IMR-90 (cell line): ENCODE results near the gene IL18RAP. TPM values are rescaled to one million over a fixed set of nuclear protein-coding genes. Genes with fewer than 3 reads are reported as not detected.

Experiments
- ATAC-seq: fragments of 200-7000 bp; cut with Tn5 transposase; 2 replicates; pipeline ENCODE4 v1.9.1; 2020; ENCODE audit warnings: low read depth, mild to moderate bottlenecking, moderate library complexity
- BruUV-seq: library from RNA; stranded (reverse); fragments of 400-500 nt; replicated peaks from 2 replicates; lab custom pipeline; 2021; lab: Mats Ljungman, UMichigan
- CTCF ChIA-PET: fragments of 300-600 bp; formaldehyde crosslinking; extraction: SDS; loops from one replicate; lab custom pipeline; 2021; ENCODE audit warnings: antibody characterized with exemption; lab: Yijun Ruan, JAX
- POLR2A ChIA-PET: fragments of 300-600 bp; sonication (Branson Sonifier 250); formaldehyde crosslinking; loops from one replicate; lab custom pipeline; 2022; ENCODE audit warnings: antibody characterized with exemption; ENCODE audit not compliant: unreplicated experiment; lab: Charles Lee
- DNase-seq: peaks from one replicate; pipeline ENCODE4 v3.0.0; 2013
- H2AFZ ChIP-seq: replicated peaks from 2 replicates; pipeline ENCODE3; 2013; ENCODE audit warnings: low read length, mild to moderate bottlenecking; ENCODE audit not compliant: poor library complexity
- H2AK5ac ChIP-seq: 2 replicates; pipeline ENCODE4 v1.6.1; 2013; ENCODE audit warnings: low read depth, low read length, inconsistent platforms
- H2AK9ac ChIP-seq: replicated peaks from 2 replicates; pipeline ENCODE3; 2013; ENCODE audit warnings: mild to moderate bottlenecking, low read depth, low read length, moderate library complexity; ENCODE audit not compliant: poor library complexity
- H2BK120ac ChIP-seq: 2 replicates; pipeline ENCODE4 v1.6.1; 2013; ENCODE audit warnings: low read depth, low read length, inconsistent platforms
- H2BK15ac ChIP-seq: 3 replicates; pipeline ENCODE4 v1.6.1; 2013; ENCODE audit warnings: low read depth, low read length, inconsistent platforms
- H2BK20ac ChIP-seq: 2 replicates; pipeline ENCODE4 v1.6.1; 2013; ENCODE audit warnings: low read depth, mild to moderate bottlenecking, inconsistent platforms, low read length, moderate library complexity
- H2BK5ac ChIP-seq: 2 replicates; pipeline ENCODE4 v1.6.1; 2013; ENCODE audit warnings: mild to moderate bottlenecking, low read depth, low read length, inconsistent platforms; ENCODE audit not compliant: poor library complexity, severe bottlenecking
- H3K14ac ChIP-seq: replicated peaks from 2 replicates; pipeline ENCODE4 v1.6.1; 2013; ENCODE audit warnings: low read depth, low read length, inconsistent platforms
- H3K18ac ChIP-seq: 2 replicates; pipeline ENCODE4 v1.6.1; 2013; ENCODE audit warnings: low read depth, low read length, control low read depth
- H3K23ac ChIP-seq: 2 replicates; pipeline ENCODE4 v1.6.1; 2013; ENCODE audit warnings: low read depth, low read length, inconsistent platforms
- H3K27ac ChIP-seq: 2 replicates; pipeline ENCODE4 v1.5.1; 2013; ENCODE audit warnings: mild to moderate bottlenecking, control low read depth, low read length; ENCODE audit not compliant: insufficient read depth
- H3K27me3 ChIP-seq: 2 replicates; pipeline ENCODE4 v1.6.1; 2013; ENCODE audit warnings: low read length; ENCODE audit not compliant: control insufficient read depth, insufficient read depth
- H3K36me3 ChIP-seq: 2 replicates; pipeline ENCODE4 v1.6.1; 2013; ENCODE audit warnings: low read length, mixed read lengths; ENCODE audit not compliant: control insufficient read depth, insufficient read depth
- H3K4ac ChIP-seq: 2 replicates; pipeline ENCODE4 v1.6.1; 2013; ENCODE audit warnings: low read depth, low read length, inconsistent platforms
- H3K4me1 ChIP-seq: 2 replicates; pipeline ENCODE4 v1.6.1; 2013; ENCODE audit warnings: low read length, mixed read lengths; ENCODE audit not compliant: control insufficient read depth, insufficient read depth
- H3K4me2 ChIP-seq: 2 replicates; pipeline ENCODE4 v1.6.1; 2013; ENCODE audit warnings: low read depth, mild to moderate bottlenecking, control low read depth, low read length, moderate library complexity
- H3K4me3 ChIP-seq: 2 replicates; pipeline ENCODE4 v1.5.1; 2013; ENCODE audit warnings: low read depth, mild to moderate bottlenecking, control low read depth, low read length, moderate library complexity; ENCODE audit not compliant: insufficient read depth
- H3K56ac ChIP-seq: 2 replicates; pipeline ENCODE4 v1.6.1; 2013; ENCODE audit warnings: low read length, inconsistent platforms; ENCODE audit not compliant: insufficient read depth; ENCODE audit errors: extremely low read depth
- H3K79me1 ChIP-seq, 2 experiments: 2 replicates each; pipeline ENCODE4 v1.6.1; 2013; ENCODE audit warnings: low read length in 2 of 2, inconsistent platforms in 1 of 2, low read depth in 1 of 2
- H3K9ac ChIP-seq: 2 replicates; pipeline ENCODE4 v1.6.1; 2013; ENCODE audit warnings: low read depth, low read length, control low read depth
- H3K9me1 ChIP-seq: 2 replicates; pipeline ENCODE4 v1.6.1; 2013; ENCODE audit warnings: low read length, inconsistent platforms; ENCODE audit not compliant: insufficient read depth
- H3K9me3 ChIP-seq: 2 replicates; pipeline ENCODE4 v1.6.1; 2013; ENCODE audit warnings: low read length; ENCODE audit not compliant: control insufficient read depth, insufficient read depth
- H4K20me1 ChIP-seq: 2 replicates; pipeline ENCODE4 v1.6.1; 2013; ENCODE audit warnings: low read length, inconsistent platforms; ENCODE audit not compliant: insufficient read depth
- H4K5ac ChIP-seq: 2 replicates; pipeline ENCODE4 v1.6.1; 2013; ENCODE audit warnings: mild to moderate bottlenecking, low read depth, low read length, control low read depth
- H4K8ac ChIP-seq, 2 experiments: 2 replicates each; pipeline ENCODE4 v1.6.1; 2013; ENCODE audit warnings: low read depth in 2 of 2, low read length in 2 of 2, control low read depth in 1 of 2, inconsistent platforms in 1 of 2
- H4K91ac ChIP-seq: 2 replicates; pipeline ENCODE4 v1.6.1; 2013; ENCODE audit warnings: low read depth, low read length, inconsistent platforms; ENCODE audit not compliant: insufficient read depth
- BHLHE40 ChIP-seq: fragments of 150-350 bp; IDR thresholded peaks from 2 replicates; pipeline ENCODE4 v1.6.1; 2016; ENCODE audit warnings: mild to moderate bottlenecking, low read depth, low read length
- CEBPB ChIP-seq: IDR thresholded peaks from 2 replicates; pipeline ENCODE4 v1.6.1; 2012; ENCODE audit warnings: low read depth, low read length, improper control_type of control experiment
- CHD1 ChIP-seq: IDR thresholded peaks from 2 replicates; pipeline ENCODE4 v1.6.1; 2012; ENCODE audit warnings: low read depth, low read length, improper control_type of control experiment
- FOS ChIP-seq: fragments of 150-350 bp; IDR thresholded peaks from 2 replicates; pipeline ENCODE4 v1.6.1; 2016; ENCODE audit warnings: low read depth, low read length
- MAFK ChIP-seq: IDR thresholded peaks from 2 replicates; pipeline ENCODE4 v1.6.1; 2012; ENCODE audit warnings: low read depth, low read length, improper control_type of control experiment
- MAZ ChIP-seq: IDR thresholded peaks from 2 replicates; pipeline ENCODE4 v1.6.1; 2012; ENCODE audit warnings: low read depth, mild to moderate bottlenecking, low read length, improper control_type of control experiment, moderate library complexity, borderline replicate concordance
- MXI1 ChIP-seq: IDR thresholded peaks from 2 replicates; pipeline ENCODE4 v1.6.1; 2012; ENCODE audit warnings: low read depth, mild to moderate bottlenecking, low read length, moderate library complexity, borderline replicate concordance
- NFE2L2 ChIP-seq: fragments of 150-350 bp; IDR thresholded peaks from 2 replicates; pipeline ENCODE4 v1.6.1; 2016; ENCODE audit warnings: low read depth, mild to moderate bottlenecking, low read length
- POLR2A ChIP-seq: IDR thresholded peaks from 2 replicates; pipeline ENCODE4 v1.6.1; 2012; ENCODE audit warnings: mild to moderate bottlenecking, low read depth, low read length
- RAD21 ChIP-seq: IDR thresholded peaks from 2 replicates; pipeline ENCODE4 v1.6.1; 2012; ENCODE audit warnings: low read length, improper control_type of control experiment
- RCOR1 ChIP-seq: IDR thresholded peaks from 2 replicates; pipeline ENCODE4 v1.6.1; 2012; ENCODE audit warnings: mild to moderate bottlenecking, low read length, improper control_type of control experiment; ENCODE audit not compliant: insufficient replicate concordance
- RFX5 ChIP-seq: IDR thresholded peaks from 2 replicates; pipeline ENCODE4 v1.8.0; 2012; ENCODE audit warnings: low read depth, mild to moderate bottlenecking, low read length, moderate library complexity
- SMC3 ChIP-seq: fragments of 150-350 bp; IDR thresholded peaks from 2 replicates; pipeline ENCODE4 v1.6.1; 2016; ENCODE audit warnings: low read depth, mild to moderate bottlenecking, antibody characterized with exemption, low read length, moderate library complexity
- WGBS, 2 experiments: methylation state at CpG; one replicate each; pipeline versions ENCODE4 v1.1.5 to v1.1.7; 2013; ENCODE audit warnings: missing lambda C conversion rate in 2 of 2; ENCODE audit not compliant: insufficient read length in 1 of 2; ENCODE audit errors: extremely low coverage in 2 of 2; 5-methylcytosine and 5-hydroxymethylcytosine counted together
- dilution Hi-C: fragments of 300-500 bp; cut with HindIII; formaldehyde crosslinking; loops from one replicate; pipeline ENCODE4 v1.14.3; 2018; ENCODE audit warnings: low sequenced_read_pairs; ENCODE audit not compliant: unreplicated experiment
- in situ Hi-C: fragments of 300-500 bp; cut with MboI; formaldehyde crosslinking; loops from 3 replicates; pipeline ENCODE4 v1.14.3; 2019; ENCODE audit warnings: low sequenced_read_pairs, inconsistent platforms, mixed read lengths
- intact Hi-C: fragments of 100-400 bp; cut with micrococcal nuclease; formaldehyde crosslinking; loops from 2 replicates; pipeline ENCODE4 v1.10.0; 2022
- polyA plus RNA-seq, 3 experiments: library from polyadenylated mRNA; depleted of rRNA; stranded (reverse); fragments of >200 nt; gene quantifications; 2 replicates each; pipeline ENCODE4 v1.2.3, GENCODE V29; 2012; ENCODE audit warnings: low replicate concordance in 1 of 3
- total RNA-seq: library from RNA; depleted of rRNA; stranded (reverse); fragments of >200 nt; gene quantifications from 2 replicates; pipeline ENCODE4 v1.2.3, GENCODE V29; 2012
- TF ChIP-seq, protein P1 (sequence below): fragments of 150-350 bp; IDR thresholded peaks from 2 replicates; pipeline ENCODE4 v1.6.1; 2016; ENCODE audit warnings: low read depth, mild to moderate bottlenecking, low read length, moderate library complexity, borderline replicate concordance
- TF ChIP-seq, protein P2 (sequence below): fragments of 150-350 bp; IDR thresholded peaks from 2 replicates; pipeline ENCODE4 v1.6.1; 2017; ENCODE audit warnings: mild to moderate bottlenecking, antibody characterized with exemption, low read length, low read depth
- TF ChIP-seq, protein P3 (sequence below): conservative IDR thresholded peaks from 2 replicates; pipeline ENCODE4 v1.5.1; 2012; ENCODE audit warnings: mild to moderate bottlenecking, low read depth, low read length, improper control_type of control experiment

IL18RAP gene
- total and polyA plus RNA-seq, 2 of the 4 experiments (the other 2 are of a cell fraction), result not detected

DNA sequence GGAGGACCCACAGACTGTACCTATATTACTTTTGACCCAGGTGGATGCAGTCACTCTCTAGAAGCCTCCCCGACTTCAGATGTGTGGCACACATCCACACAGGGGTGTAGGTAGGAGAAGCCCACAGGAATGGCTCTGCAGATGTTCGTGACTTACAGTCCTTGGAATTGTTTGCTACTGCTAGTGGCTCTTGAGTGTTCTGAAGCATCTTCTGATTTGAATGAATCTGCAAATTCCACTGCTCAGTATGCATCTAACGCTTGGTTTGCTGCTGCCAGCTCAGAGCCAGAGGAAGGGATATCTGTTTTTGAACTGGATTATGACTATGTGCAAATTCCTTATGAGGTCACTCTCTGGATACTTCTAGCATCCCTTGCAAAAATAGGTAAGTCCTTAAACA lies 50.7 kb downstream of the IL18RAP start:
- Histone ChIP-seq H3K79me1 (no peaks in the 10 kb centered on the region), H3K14ac (no peak overlapping the region), H3K36me3 (no peaks in the 10 kb centered on the region), H3K9me3 (no peaks in the 10 kb centered on the region; the same call in 1 of the 2 replicates), H3K9me1 (no peaks in the 10 kb centered on the region), H4K20me1 (no peaks in the 10 kb centered on the region), H4K91ac (no peak overlapping the region), H3K27ac (no peak overlapping the region), H4K8ac (no peak overlapping the region), H2AFZ (no peak overlapping the region), H3K27me3 (peaks cover 14% of the 10 kb centered on the region), H2BK20ac (no peak overlapping the region), H3K9ac (no peak overlapping the region), H2AK9ac (no peak overlapping the region), H2BK15ac (no peak overlapping the region), H3K18ac (no peak overlapping the region), H2BK120ac (no peak overlapping the region), H3K23ac (no peak overlapping the region), H4K5ac (no peak overlapping the region), H2AK5ac (no peak overlapping the region), H3K4me2 (no peak overlapping the region), H3K4me3 (no peak overlapping the region), H3K4ac (no peak overlapping the region), H3K56ac (no peak overlapping the region), H2BK5ac (no peak overlapping the region), H3K4me1 (no peaks in the 10 kb centered on the region)
- ChIA-PET POLR2A (no interaction called here), CTCF (interaction anchor here (0.6 to 1.7 kb wide), 9 partner anchors 9 to 227 kb away, joined by 3 to 11 read pairs (median 4); no protein-coding TSS in a partner anchor)
- DNase-seq (no peak), ATAC-seq (no peak)
- BruUV-seq, result no TSS peak
- intact Hi-C loops, result loop anchor here (1.0 to 5.0 kb wide), 4 partner anchors 119 to 334 kb away; no protein-coding TSS in a partner anchor
- TF ChIP-seq CEBPB (no peak), RAD21 (no peak), MXI1 (no peak), NFE2L2 (no peak), SMC3 (no peak), FOS (no peak), BHLHE40 (no peak), CHD1 (no peak), MAFK (no peak), POLR2A (no peak), MAZ (no peak), RFX5 (no peak), RCOR1 (no peak)
- TF ChIP-seq, protein P1, sequence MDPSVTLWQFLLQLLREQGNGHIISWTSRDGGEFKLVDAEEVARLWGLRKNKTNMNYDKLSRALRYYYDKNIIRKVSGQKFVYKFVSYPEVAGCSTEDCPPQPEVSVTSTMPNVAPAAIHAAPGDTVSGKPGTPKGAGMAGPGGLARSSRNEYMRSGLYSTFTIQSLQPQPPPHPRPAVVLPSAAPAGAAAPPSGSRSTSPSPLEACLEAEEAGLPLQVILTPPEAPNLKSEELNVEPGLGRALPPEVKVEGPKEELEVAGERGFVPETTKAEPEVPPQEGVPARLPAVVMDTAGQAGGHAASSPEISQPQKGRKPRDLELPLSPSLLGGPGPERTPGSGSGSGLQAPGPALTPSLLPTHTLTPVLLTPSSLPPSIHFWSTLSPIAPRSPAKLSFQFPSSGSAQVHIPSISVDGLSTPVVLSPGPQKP, result no peak
- TF ChIP-seq, protein P2, sequence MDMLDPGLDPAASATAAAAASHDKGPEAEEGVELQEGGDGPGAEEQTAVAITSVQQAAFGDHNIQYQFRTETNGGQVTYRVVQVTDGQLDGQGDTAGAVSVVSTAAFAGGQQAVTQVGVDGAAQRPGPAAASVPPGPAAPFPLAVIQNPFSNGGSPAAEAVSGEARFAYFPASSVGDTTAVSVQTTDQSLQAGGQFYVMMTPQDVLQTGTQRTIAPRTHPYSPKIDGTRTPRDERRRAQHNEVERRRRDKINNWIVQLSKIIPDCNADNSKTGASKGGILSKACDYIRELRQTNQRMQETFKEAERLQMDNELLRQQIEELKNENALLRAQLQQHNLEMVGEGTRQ, result no peak
- TF ChIP-seq, protein P3, sequence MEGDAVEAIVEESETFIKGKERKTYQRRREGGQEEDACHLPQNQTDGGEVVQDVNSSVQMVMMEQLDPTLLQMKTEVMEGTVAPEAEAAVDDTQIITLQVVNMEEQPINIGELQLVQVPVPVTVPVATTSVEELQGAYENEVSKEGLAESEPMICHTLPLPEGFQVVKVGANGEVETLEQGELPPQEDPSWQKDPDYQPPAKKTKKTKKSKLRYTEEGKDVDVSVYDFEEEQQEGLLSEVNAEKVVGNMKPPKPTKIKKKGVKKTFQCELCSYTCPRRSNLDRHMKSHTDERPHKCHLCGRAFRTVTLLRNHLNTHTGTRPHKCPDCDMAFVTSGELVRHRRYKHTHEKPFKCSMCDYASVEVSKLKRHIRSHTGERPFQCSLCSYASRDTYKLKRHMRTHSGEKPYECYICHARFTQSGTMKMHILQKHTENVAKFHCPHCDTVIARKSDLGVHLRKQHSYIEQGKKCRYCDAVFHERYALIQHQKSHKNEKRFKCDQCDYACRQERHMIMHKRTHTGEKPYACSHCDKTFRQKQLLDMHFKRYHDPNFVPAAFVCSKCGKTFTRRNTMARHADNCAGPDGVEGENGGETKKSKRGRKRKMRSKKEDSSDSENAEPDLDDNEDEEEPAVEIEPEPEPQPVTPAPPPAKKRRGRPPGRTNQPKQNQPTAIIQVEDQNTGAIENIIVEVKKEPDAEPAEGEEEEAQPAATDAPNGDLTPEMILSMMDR, result no peak
- in situ Hi-C loops, result loop anchor here (5.0 kb wide), 1 partner anchor 139 kb away; no protein-coding TSS in a partner anchor
- dilution Hi-C loops, result no loop called here
- WGBS, 2 experiments, result 0% methylated on average over 1 of the region's 3 CpGs; no CpG with 5 or more reads in 1 of the 2 experiments
